H1 (cell line): ENCODE data around the gene GPATCH2. TPM values are rescaled to one million over a fixed set of nuclear protein-coding genes. Genes with fewer than 3 reads are reported as not detected.

Experiments used
- CTCF ChIA-PET: fragments of 300-600 bp; sonication (Branson Sonifier 250); formaldehyde crosslinking; loops from one replicate; lab custom pipeline; 2021; ENCODE audit not compliant: partially characterized antibody; lab: Charles Lee
- POLR2A ChIA-PET: fragments of 300-600 bp; sonication (Branson Sonifier 250); formaldehyde crosslinking; loops from one replicate; lab custom pipeline; 2021; ENCODE audit warnings: inconsistent platforms; ENCODE audit not compliant: partially characterized antibody; lab: Charles Lee
- DNase-seq, 2 experiments: peaks; one replicate each; pipeline versions ENCODE4 v3.0.0 to v3.0.0-alpha.2; 2010 to 2022; ENCODE audit warnings: low spot score in 2 of 2, low read depth in 1 of 2, mixed read lengths in 1 of 2
- FAIRE-seq: peaks from 2 replicates; lab custom pipeline; 2011; peaks lifted over from hg19 to GRCh38; lab: Jason Lieb, UNC
- H2AFZ ChIP-seq: 2 replicates; pipeline ENCODE4 v1.8.1; 2012; ENCODE audit warnings: low read length, inconsistent platforms
- H2AK5ac ChIP-seq: 2 replicates; pipeline ENCODE4 v1.6.1; 2013; ENCODE audit warnings: low read depth, low read length
- H2BK120ac ChIP-seq: replicated peaks from 2 replicates; pipeline ENCODE3; 2013; ENCODE audit warnings: low read depth, low read length, inconsistent platforms
- H2BK12ac ChIP-seq: 2 replicates; pipeline ENCODE4 v1.6.1; 2013; ENCODE audit warnings: low read depth, low read length
- H2BK15ac ChIP-seq: 2 replicates; pipeline ENCODE4 v1.6.1; 2013; ENCODE audit warnings: low read length
- H2BK20ac ChIP-seq: 2 replicates; pipeline ENCODE4 v1.6.1; 2013; ENCODE audit warnings: low read length
- H2BK5ac ChIP-seq: 2 replicates; pipeline ENCODE4 v1.6.1; 2013; ENCODE audit warnings: low read depth, low read length
- H3K14ac ChIP-seq: 2 replicates; pipeline ENCODE4 v1.6.1; 2013; ENCODE audit warnings: inconsistent platforms; ENCODE audit not compliant: insufficient read length
- H3K18ac ChIP-seq: 2 replicates; pipeline ENCODE4 v1.6.1; 2013; ENCODE audit warnings: low read length; ENCODE audit errors: extremely low read depth
- H3K23ac ChIP-seq: 2 replicates; pipeline ENCODE4 v1.6.1; 2013; ENCODE audit warnings: inconsistent platforms; ENCODE audit not compliant: insufficient read length
- H3K23me2 ChIP-seq: 2 replicates; pipeline ENCODE4 v1.6.1; 2013; ENCODE audit warnings: low read depth, low read length
- H3K27ac ChIP-seq: 2 replicates; pipeline ENCODE4 v1.6.1; 2011; ENCODE audit warnings: low read depth, low read length, inconsistent platforms
- H3K27me3 ChIP-seq, 4 experiments: replicated peaks in 1 of 4; 1 replicate in 1 of 4; 2 replicates in 3 of 4; pipeline versions ENCODE4 v1.6.1 to v1.8.1; 2011 to 2013; ENCODE audit warnings: low read length in 3 of 4, mild to moderate bottlenecking in 3 of 4, inconsistent platforms in 2 of 4, mixed read lengths in 2 of 4, moderate library complexity in 1 of 4; ENCODE audit not compliant: control insufficient read depth in 3 of 4, insufficient read depth in 3 of 4; ENCODE audit errors: extremely low read depth in 1 of 4
- H3K36me3 ChIP-seq, 4 experiments: 2 replicates each; pipeline versions ENCODE4 v1.6.1 to v1.8.1; 2011 to 2013; ENCODE audit warnings: mild to moderate bottlenecking in 4 of 4, low read length in 3 of 4, moderate library complexity in 2 of 4, control low read depth in 1 of 4, inconsistent platforms in 1 of 4; ENCODE audit not compliant: insufficient read depth in 4 of 4, control insufficient read depth in 2 of 4
- H3K4ac ChIP-seq: replicated peaks from 2 replicates; pipeline ENCODE3; 2013; ENCODE audit warnings: low read length, low read depth, mixed read lengths, inconsistent platforms; ENCODE audit not compliant: insufficient read length
- H3K4me1 ChIP-seq, 4 experiments: replicated peaks in 1 of 4; 1 replicate in 1 of 4; 2 replicates in 3 of 4; pipeline versions ENCODE4 v1.6.1 to v1.8.1; 2011 to 2013; ENCODE audit warnings: low read length in 3 of 4, inconsistent platforms in 2 of 4, mixed read lengths in 1 of 4; ENCODE audit not compliant: insufficient read depth in 4 of 4, control insufficient read depth in 3 of 4
- H3K4me2 ChIP-seq, 2 experiments: 2 replicates each; pipeline versions ENCODE4 v1.6.1 to v1.8.1; 2011 to 2013; ENCODE audit warnings: low read depth in 2 of 2, low read length in 2 of 2, control low read depth in 1 of 2, inconsistent platforms in 1 of 2, mild to moderate bottlenecking in 1 of 2; ENCODE audit not compliant: insufficient read depth in 1 of 2
- H3K4me3 ChIP-seq, 4 experiments: fragments of 200-600, 300-600 bp in 1 of 4; sonication (generic), shearing (Covaris generic), sonication (Bioruptor Twin) in 1 of 4; 2 replicates each; pipeline versions ENCODE4 v1.5.1 to v1.8.1; 2011 to 2016; ENCODE audit warnings: low read length in 4 of 4, low read depth in 3 of 4, control low read depth in 2 of 4, inconsistent platforms in 2 of 4, mild to moderate bottlenecking in 2 of 4, mixed read lengths in 1 of 4, moderate library complexity in 1 of 4; ENCODE audit not compliant: insufficient read depth in 2 of 4; ENCODE audit errors: extremely low read depth in 1 of 4
- H3K56ac ChIP-seq: replicated peaks from 2 replicates; pipeline ENCODE3; 2013; ENCODE audit warnings: low read depth, mild to moderate bottlenecking, mixed read lengths, low read length, inconsistent platforms; ENCODE audit not compliant: insufficient read length
- H3K79me1 ChIP-seq: 2 replicates; pipeline ENCODE4 v1.6.1; 2013; ENCODE audit warnings: low read depth, low read length, control low read depth
- H3K79me2 ChIP-seq, 2 experiments: 2 replicates each; pipeline versions ENCODE4 v1.6.1 to v1.8.1; 2012 to 2013; ENCODE audit warnings: low read length in 2 of 2, mild to moderate bottlenecking in 2 of 2, inconsistent platforms in 1 of 2; ENCODE audit not compliant: insufficient read depth in 2 of 2, control insufficient read depth in 1 of 2
- H3K9ac ChIP-seq, 4 experiments: replicated peaks in 1 of 4; 1 replicate in 1 of 4; 2 replicates in 3 of 4; pipeline versions ENCODE4 v1.6.1 to v1.8.1; 2011 to 2013; ENCODE audit warnings: low read depth in 3 of 4, low read length in 3 of 4, control low read depth in 2 of 4, mild to moderate bottlenecking in 2 of 4, moderate library complexity in 2 of 4, inconsistent platforms in 1 of 4; ENCODE audit errors: extremely low read depth in 1 of 4
- H3K9me3 ChIP-seq, 2 experiments: 2 replicates each; pipeline versions ENCODE4 v1.6.1 to v1.8.1; 2012 to 2013; ENCODE audit warnings: mild to moderate bottlenecking in 2 of 2, moderate library complexity in 2 of 2, control low read depth in 1 of 2, inconsistent platforms in 1 of 2, low read depth in 1 of 2, low read length in 1 of 2, mixed read lengths in 1 of 2; ENCODE audit not compliant: insufficient read depth in 2 of 2
- H4K20me1 ChIP-seq, 2 experiments: replicated peaks in 1 of 2; 2 replicates each; pipeline versions ENCODE3 to v1.8.1; 2011 to 2013; ENCODE audit warnings: inconsistent platforms in 2 of 2, low read length in 2 of 2, mild to moderate bottlenecking in 1 of 2; ENCODE audit not compliant: insufficient read depth in 2 of 2, control insufficient read depth in 1 of 2
- H4K5ac ChIP-seq: 2 replicates; pipeline ENCODE4 v1.6.1; 2013; ENCODE audit warnings: low read length, low read depth, mixed read lengths, inconsistent platforms; ENCODE audit not compliant: insufficient read length
- H4K8ac ChIP-seq: 2 replicates; pipeline ENCODE4 v1.8.0; 2013; ENCODE audit warnings: mild to moderate bottlenecking, moderate library complexity, low read length, inconsistent platforms; ENCODE audit not compliant: insufficient read depth; ENCODE audit errors: extremely low read depth
- H4K91ac ChIP-seq: replicated peaks from 2 replicates; pipeline ENCODE3; 2013; ENCODE audit warnings: low read length, mixed read lengths, inconsistent platforms; ENCODE audit not compliant: insufficient read length
- ASH2L ChIP-seq: fragments of 200-600, 300-600 bp; sonication (generic); IDR thresholded peaks from one replicate; pipeline ENCODE4 v1.7.1; 2017; ENCODE audit warnings: low read length
- CHD7 ChIP-seq: fragments of 300-600 bp; sonication (generic); IDR thresholded peaks from 2 replicates; pipeline ENCODE4 v1.7.1; 2012; ENCODE audit warnings: low read length, moderate library complexity, mild to moderate bottlenecking, inconsistent platforms; ENCODE audit not compliant: insufficient replicate concordance
- polyA plus RNA-seq, 7 experiments: library from polyadenylated mRNA; depleted of rRNA in 3 of 7; stranded (reverse) in 5 of 7; unstranded in 2 of 7; fragments of >200 nt in 5 of 7; fragments of 200-250 nt in 2 of 7; gene quantifications; 1 replicate in 5 of 7; 2 replicates in 1 of 7; 4 replicates in 1 of 7; pipeline versions ENCODE4 v1.2.1 to v1.2.3, GENCODE V29; 2011 to 2013; ENCODE audit warnings: missing spikeins in 2 of 7, mixed read lengths in 2 of 7
- total RNA-seq: library from RNA; stranded (reverse); fragmentation: NEBNext Ultra II Directional; extraction: Animal tissue kit (Norgen Biotek cat#: 25700); gene quantifications from 2 replicates; pipeline ENCODE4 v1.2.1, GENCODE V29; 2021

Gene GPATCH2
- total and polyA plus RNA-seq, 2 of the 8 experiments (the other 6 are each of a cell fraction or from before 2014, with no cell fraction given): 3.9 to 13.1 TPM

- Histone ChIP-seq H3K36me3 (no peaks in the 10 kb centered on the region), H2BK20ac (no peak overlapping the region), H4K91ac (no peak overlapping the region), H3K79me2 (no peaks in the 10 kb centered on the region), H3K9ac (no peak overlapping the region), H3K14ac (no peak overlapping the region), H3K56ac (no peak overlapping the region), H3K27ac (no peak overlapping the region), H3K4me2 (no peak overlapping the region), H3K27me3 (no peaks in the 10 kb centered on the region), H3K4ac (no peak overlapping the region), H3K23me2 (no peaks in the 10 kb centered on the region; the same call in 1 of the 2 replicates), H2BK5ac (no peak overlapping the region), H2AFZ (no peak overlapping the region), H2AK5ac (no peak overlapping the region), H2BK120ac (no peak overlapping the region), H3K4me3 (no peak overlapping the region), H2BK12ac (no peak overlapping the region), H3K79me1 (no peaks in the 10 kb centered on the region), H3K9me3 (no peaks in the 10 kb centered on the region), H3K23ac (no peak overlapping the region), H4K5ac (no peak overlapping the region), H3K4me1 (no peaks in the 10 kb centered on the region), H3K18ac (no peak overlapping the region), H4K20me1 (no peaks in the 10 kb centered on the region), H4K8ac (no peak overlapping the region), H2BK15ac (no peak overlapping the region)
- ChIA-PET POLR2A (no interaction called here), CTCF (no interaction called here)
- FAIRE-seq (no peak), DNase-seq (no peak)
- TF ChIP-seq ASH2L: no peak
- no peak for TF ChIP-seq CHD7
These were observed 146.0 kb downstream of the GPATCH2 start for GRCh38 chr1:217484871-217485270.
